Naive B cell (primary cell): ENCODE measurements around the gene STK40. TPM values are rescaled to one million over a fixed set of nuclear protein-coding genes. Genes with fewer than 3 reads are reported as not detected.

Source experiments
- ATAC-seq, 2 donors: fragments of 150-1000 bp; cut with Tn5 transposase; 2 replicates each; pipeline ENCODE4 v1.10.0; 2021; ENCODE audit warnings: low read depth in 2 of 2, mild to moderate bottlenecking in 2 of 2, moderate library complexity in 2 of 2
- DNase-seq: peaks from one replicate; pipeline ENCODE4 v3.0.0; 2022
- H3K27ac Mint-ChIP-seq, 6 donors: one replicate each; pipeline ENCODE4 v1.8.0; 2020 to 2022; ENCODE audit warnings: mild to moderate bottlenecking in 6 of 6, mixed read lengths in 6 of 6, moderate library complexity in 5 of 6, inconsistent platforms in 2 of 6
- H3K27me3 Mint-ChIP-seq, 3 donors: one replicate each; pipeline ENCODE4 v1.8.0; 2021 to 2022; ENCODE audit warnings: mixed read lengths in 3 of 3, mild to moderate bottlenecking in 1 of 3
- H3K36me3 Mint-ChIP-seq, 2 donors: one replicate each; pipeline ENCODE4 v1.8.0; 2020 to 2022; ENCODE audit warnings: mixed read lengths in 2 of 2, inconsistent platforms in 1 of 2, mild to moderate bottlenecking in 1 of 2
- H3K4me1 Mint-ChIP-seq, 3 donors: one replicate each; pipeline ENCODE4 v1.8.0; 2020 to 2022; ENCODE audit warnings: mixed read lengths in 3 of 3, inconsistent platforms in 1 of 3, mild to moderate bottlenecking in 1 of 3, moderate library complexity in 1 of 3
- H3K4me3 Mint-ChIP-seq, 8 donors: one replicate each; pipeline ENCODE4 v1.8.0; 2020 to 2022; ENCODE audit warnings: mild to moderate bottlenecking in 8 of 8, mixed read lengths in 8 of 8, moderate library complexity in 8 of 8, inconsistent platforms in 2 of 8
- H3K9me3 Mint-ChIP-seq, 7 donors: one replicate each; pipeline ENCODE4 v1.8.0; 2020 to 2022; ENCODE audit warnings: mixed read lengths in 7 of 7, mild to moderate bottlenecking in 5 of 7, inconsistent platforms in 2 of 7, moderate library complexity in 1 of 7
- polyA plus RNA-seq, 6 donors: library from polyadenylated mRNA; unstranded; fragments of 300-500 nt; fragmentation: Illumina TruSeq; gene quantifications; one replicate each; pipeline ENCODE4 v1.2.3, GENCODE V29; 2021; ENCODE audit warnings: low read depth in 6 of 6

The STK40 gene
- polyA plus RNA-seq, 6 donors from 2014 or later, result 62.3 to 105 (median 73.3) TPM

GRCh38 chr1:36381405-36381804, 4.3 kb downstream of the STK40 start:
- H3K27me3 Mint-ChIP-seq, result no peaks in the 10 kb centered on the region
- H3K9me3 Mint-ChIP-seq, result no peaks in the 10 kb centered on the region
- peak overlapping the region; percentile 43 to 95 (median 92) for H3K27ac Mint-ChIP-seq
- H3K4me3 Mint-ChIP-seq, result peak overlapping the region in 3 of 8 donors; percentile 6 to 87 (median 47)
- H3K36me3 Mint-ChIP-seq, result no peaks in the 10 kb centered on the region
- H3K4me1 Mint-ChIP-seq, result peaks cover 57 to 89% (median 76%) of the 10 kb centered on the region in 3 donors
- DNase-seq (no peak), ATAC-seq (no peak)

GRCh38 chr1:36380782-36381181, 4.9 kb downstream of the STK40 start:
- H3K4me1 Mint-ChIP-seq, result peaks cover 52 to 90% (median 77%) of the 10 kb centered on the region in 3 donors
- H3K4me3 Mint-ChIP-seq, result peak overlapping the region in 3 of 8 donors; percentile 5 to 16 (median 12)
- H3K27me3 Mint-ChIP-seq, result no peaks in the 10 kb centered on the region
- ATAC-seq, result no peak
- H3K27ac Mint-ChIP-seq, result peak overlapping the region in 5 of 6 donors; percentile 34 to 95 (median 79)
- H3K9me3 Mint-ChIP-seq, result no peaks in the 10 kb centered on the region
- H3K36me3 Mint-ChIP-seq, result no peaks in the 10 kb centered on the region
- no peak for DNase-seq

DNA sequence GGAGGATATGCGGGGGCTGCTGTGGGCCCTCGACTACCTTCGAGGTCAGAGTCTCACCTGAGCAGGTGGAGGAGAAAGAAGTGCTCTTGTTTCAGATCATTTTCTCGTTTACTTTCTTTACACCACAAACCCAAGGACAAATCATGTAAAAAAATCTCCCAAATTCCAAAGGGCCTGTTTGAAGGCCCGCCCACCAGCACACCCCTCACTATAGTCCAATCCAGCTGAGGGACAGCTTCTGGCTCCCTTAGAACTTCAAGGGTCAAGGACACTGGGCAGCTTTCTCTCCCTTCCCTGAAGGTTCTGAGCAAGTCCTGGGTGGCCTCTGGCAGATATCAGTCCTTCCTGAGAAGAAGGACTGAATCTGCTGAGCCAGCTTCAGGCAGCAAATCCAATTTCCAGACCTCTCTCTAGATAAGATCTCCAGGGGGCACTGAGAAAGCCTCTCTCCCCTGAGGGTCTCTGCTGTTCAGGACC, 5.5 kb downstream of the STK40 start:
- no peak for ATAC-seq
- Mint-ChIP-seq H3K9me3 (no peaks in the 10 kb centered on the region), H3K4me1 (peaks cover 52 to 93% (median 77%) of the 10 kb centered on the region in 3 donors), H3K4me3 (peak overlapping the region in 3 of 8 donors; percentile 16 to 52 (median 36)), H3K36me3 (no peaks in the 10 kb centered on the region), H3K27ac (peak overlapping the region in 5 of 6 donors; percentile 64 to 91 (median 84)), H3K27me3 (no peaks in the 10 kb centered on the region)
- no peak for DNase-seq

- Mint-ChIP-seq H3K9me3 (no peaks in the 10 kb centered on the region), H3K27ac (peak overlapping the region; percentile 32 to 92 (median 76)), H3K27me3 (no peaks in the 10 kb centered on the region), H3K36me3 (no peaks in the 10 kb centered on the region), H3K4me3 (peak overlapping the region in 6 of 8 donors; percentile 3 to 81 (median 28)), H3K4me1 (peaks cover 51 to 94% (median 77%) of the 10 kb centered on the region in 3 donors)
- ATAC-seq, result no peak
- no peak for DNase-seq
Measured at GRCh38 chr1:36377791-36378492, 7.8 kb downstream of the STK40 start.

DNA sequence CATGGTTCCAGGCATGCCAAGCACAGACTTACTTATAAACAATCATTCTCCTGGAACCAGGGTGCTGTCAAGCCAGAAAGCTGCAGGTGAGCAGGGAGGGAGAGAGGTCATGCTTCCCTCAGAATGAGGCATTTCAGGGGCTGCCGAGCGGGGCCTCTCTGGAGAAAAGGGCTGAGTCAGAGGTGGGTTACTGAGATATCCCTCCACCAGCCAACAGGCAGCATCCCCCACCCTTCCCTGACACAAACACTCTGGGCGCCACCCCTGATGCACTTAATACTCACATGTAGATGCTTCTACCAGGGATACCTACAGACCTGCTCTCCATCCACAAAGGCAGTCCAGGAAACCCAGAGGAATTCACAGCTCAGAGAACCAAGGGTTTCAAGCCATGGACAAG, 13.1 kb downstream of the STK40 start:
- peak overlapping the region in 7 of 8 donors; percentile 12 to 89 (median 76) for H3K4me3 Mint-ChIP-seq
- no peak for ATAC-seq
- no peaks in the 10 kb centered on the region for H3K27me3 Mint-ChIP-seq
- no peaks in the 10 kb centered on the region for H3K9me3 Mint-ChIP-seq
- no peak for DNase-seq
- H3K4me1 Mint-ChIP-seq, result peaks cover 50 to 94% (median 65%) of the 10 kb centered on the region in 3 donors
- H3K27ac Mint-ChIP-seq, result peak overlapping the region; percentile 63 to 99 (median 98)
- H3K36me3 Mint-ChIP-seq, result no peaks in the 10 kb centered on the region

DNA sequence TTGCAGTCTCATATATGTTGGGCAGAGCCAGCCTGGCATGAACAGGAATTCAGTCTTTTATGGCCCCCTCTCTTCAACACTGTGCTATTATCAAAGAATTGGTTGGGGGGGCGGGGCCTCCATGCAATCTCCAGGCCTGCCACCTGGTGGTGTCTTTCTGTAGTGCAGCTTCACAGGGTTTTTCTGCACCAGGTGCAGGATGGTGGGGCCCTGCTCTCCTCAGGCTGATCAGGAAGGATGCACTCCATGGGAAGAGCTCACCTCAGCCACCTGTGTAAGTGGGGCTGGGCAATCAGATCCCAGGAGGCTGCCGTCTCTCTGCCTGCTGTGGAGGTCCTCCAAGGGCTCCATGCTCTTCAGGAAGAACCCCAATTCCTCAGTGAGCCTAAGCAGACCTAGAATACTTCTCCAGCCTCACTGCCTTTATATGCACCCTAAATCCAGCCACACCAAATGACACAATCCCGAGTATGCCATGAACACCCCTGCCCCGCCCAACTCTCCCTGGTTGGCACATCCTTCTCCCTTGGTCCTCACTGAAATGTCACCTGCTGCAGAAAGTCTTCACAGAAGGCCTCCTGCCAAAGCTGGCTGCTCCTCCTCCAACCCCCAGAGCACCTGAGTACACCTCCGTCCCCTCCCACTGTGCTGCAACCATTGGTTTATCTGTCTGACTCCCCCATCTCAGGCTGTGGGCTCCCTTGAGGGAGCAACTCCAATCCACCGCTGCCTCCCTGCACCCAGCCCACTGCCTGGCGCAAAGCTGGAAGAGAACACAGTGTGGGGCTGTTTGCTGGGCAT, 16.5 kb downstream of the STK40 start:
- ATAC-seq, result peak; percentile 27 to 39
- peak overlapping the region in 4 of 8 donors; percentile 24 to 89 (median 42) for H3K4me3 Mint-ChIP-seq
- H3K27me3 Mint-ChIP-seq, result no peaks in the 10 kb centered on the region
- DNase-seq, result peak; percentile 74
- H3K27ac Mint-ChIP-seq, result peak overlapping the region in 5 of 6 donors; percentile 32 to 91 (median 78)
- H3K4me1 Mint-ChIP-seq, result peaks cover 64 to 94% (median 74%) of the 10 kb centered on the region in 3 donors
- no peaks in the 10 kb centered on the region for H3K36me3 Mint-ChIP-seq
- H3K9me3 Mint-ChIP-seq, result no peaks in the 10 kb centered on the region

- Mint-ChIP-seq H3K27ac (peak overlapping the region in 5 of 6 donors; percentile 38 to 87 (median 70)), H3K4me1 (peaks cover 53 to 80% (median 60%) of the 10 kb centered on the region in 3 donors), H3K9me3 (no peaks in the 10 kb centered on the region), H3K36me3 (no peaks in the 10 kb centered on the region), H3K4me3 (peak overlapping the region in 1 of 8 donors; percentile 54), H3K27me3 (no peaks in the 10 kb centered on the region)
- DNase-seq (no peak), ATAC-seq (no peak)
Measured at GRCh38 chr1:36367798-36368197, 17.9 kb downstream of the STK40 start.

GRCh38 chr1:36367066-36367465, 18.7 kb downstream of the STK40 start:
- peak overlapping the region in 5 of 6 donors; percentile 60 to 97 (median 92) for H3K27ac Mint-ChIP-seq
- DNase-seq, result no peak
- peaks cover 46 to 73% (median 56%) of the 10 kb centered on the region in 3 donors for H3K4me1 Mint-ChIP-seq
- H3K9me3 Mint-ChIP-seq, result no peaks in the 10 kb centered on the region
- peak overlapping the region in 3 of 8 donors; percentile 35 to 54 (median 53) for H3K4me3 Mint-ChIP-seq
- H3K27me3 Mint-ChIP-seq, result no peaks in the 10 kb centered on the region
- no peaks in the 10 kb centered on the region for H3K36me3 Mint-ChIP-seq
- ATAC-seq, result no peak

DNA sequence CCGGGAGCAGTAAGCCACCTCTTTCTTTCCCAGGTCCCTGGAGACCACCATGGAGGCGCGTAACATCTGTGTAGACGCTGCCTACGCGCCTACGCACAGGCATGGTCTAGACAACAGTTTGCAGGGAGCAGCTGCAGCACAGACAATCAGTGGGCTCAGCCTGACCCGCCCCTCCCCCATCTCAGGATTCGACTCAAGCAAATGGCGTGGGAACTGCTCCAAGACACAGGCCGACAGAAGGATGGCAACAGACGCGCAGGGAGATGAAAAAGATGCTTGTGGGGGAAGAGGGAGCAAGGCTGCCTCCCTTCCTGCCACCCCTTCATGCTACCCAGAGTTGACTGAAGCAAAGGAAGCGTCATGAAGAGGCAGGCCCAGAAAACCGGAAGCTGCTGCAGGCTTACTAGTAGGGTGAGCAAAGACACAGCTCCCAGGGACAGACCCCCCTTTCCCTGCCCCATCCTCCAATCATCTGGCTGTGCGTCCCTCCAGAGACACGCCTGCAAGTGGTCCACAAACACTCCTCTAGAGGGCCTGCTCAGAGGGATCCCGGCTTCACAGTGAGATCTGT, 19.5 kb downstream of the STK40 start:
- Mint-ChIP-seq H3K4me1 (peaks cover 47 to 65% (median 55%) of the 10 kb centered on the region in 3 donors), H3K4me3 (peak overlapping the region in 6 of 8 donors; percentile 47 to 86 (median 60)), H3K27ac (peak overlapping the region; percentile 87 to 97 (median 92)), H3K27me3 (no peaks in the 10 kb centered on the region), H3K9me3 (no peaks in the 10 kb centered on the region), H3K36me3 (no peaks in the 10 kb centered on the region)
- ATAC-seq, result peak; percentile 80 to 81
- DNase-seq, result peak; percentile 55

- H3K9me3 Mint-ChIP-seq, result no peaks in the 10 kb centered on the region
- no peaks in the 10 kb centered on the region for H3K36me3 Mint-ChIP-seq
- DNase-seq (no peak), ATAC-seq (peak in 1 of 2 donors; percentile 18)
- peak overlapping the region in 4 of 8 donors; percentile 47 to 86 (median 66) for H3K4me3 Mint-ChIP-seq
- peak overlapping the region; percentile 87 to 97 (median 92) for H3K27ac Mint-ChIP-seq
- H3K4me1 Mint-ChIP-seq, result peaks cover 48 to 60% (median 53%) of the 10 kb centered on the region in 3 donors
- H3K27me3 Mint-ChIP-seq, result no peaks in the 10 kb centered on the region
Measured at GRCh38 chr1:36365381-36365780, 20.3 kb downstream of the STK40 start.

DNA sequence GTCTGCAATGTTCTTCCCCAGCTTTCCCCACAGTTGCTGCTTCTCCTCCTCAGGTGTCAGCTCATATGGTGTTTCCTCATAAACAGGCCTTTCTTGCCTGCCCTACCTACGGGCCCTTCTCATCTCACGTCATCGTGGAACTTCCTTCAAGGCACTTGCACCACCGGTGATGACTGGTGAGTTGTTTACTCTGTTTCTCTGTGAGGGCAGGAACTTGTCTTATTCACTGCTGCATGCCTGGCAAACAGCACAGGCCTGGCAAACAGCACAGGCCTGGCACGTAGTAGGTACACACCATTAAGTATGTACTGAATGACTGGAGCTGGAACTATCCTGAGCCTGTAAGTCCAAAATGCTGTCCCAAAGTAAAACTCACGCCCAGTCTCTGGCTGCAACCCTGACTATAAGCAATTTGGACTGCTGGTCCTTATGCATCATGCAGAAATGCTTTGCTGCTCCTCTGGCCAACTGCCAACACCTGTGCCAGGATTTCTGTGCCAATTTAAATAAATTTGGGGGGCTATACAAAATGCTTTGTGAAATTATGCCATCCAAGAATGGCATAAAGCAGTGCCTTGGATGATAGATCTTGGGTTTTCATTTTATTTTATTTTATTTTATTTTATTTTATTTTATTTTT, 25.7 kb downstream of the STK40 start:
- ATAC-seq, result peak; percentile 86 to 87
- Mint-ChIP-seq H3K9me3 (no peaks in the 10 kb centered on the region), H3K27me3 (no peaks in the 10 kb centered on the region), H3K27ac (peak overlapping the region; percentile 74 to 98 (median 96)), H3K4me1 (peaks cover 12 to 24% (median 22%) of the 10 kb centered on the region in 3 donors), H3K4me3 (peak overlapping the region; percentile 9 to 84 (median 58)), H3K36me3 (no peaks in the 10 kb centered on the region)
- DNase-seq, result peak; percentile 25

DNA sequence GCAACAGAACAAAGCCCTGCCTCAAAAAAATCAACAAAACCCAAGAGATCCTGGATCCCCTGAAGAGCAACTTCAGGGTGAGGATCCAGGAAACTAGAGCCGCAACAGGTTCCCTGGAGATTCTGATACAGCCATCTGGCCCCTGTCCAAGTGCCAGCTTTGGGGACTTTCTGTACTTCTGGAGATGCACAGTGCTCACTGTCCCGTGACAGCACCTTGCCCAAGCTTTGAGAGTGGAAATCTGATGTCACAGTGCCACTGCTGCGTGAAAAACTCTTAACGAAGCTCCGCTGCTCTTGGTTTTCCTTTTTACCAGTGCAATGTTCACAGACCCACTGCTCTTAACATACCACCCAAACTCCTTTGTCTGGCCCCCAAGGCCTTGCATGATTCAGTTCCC, 26.3 kb downstream of the STK40 start:
- H3K9me3 Mint-ChIP-seq, result no peaks in the 10 kb centered on the region
- H3K27ac Mint-ChIP-seq, result peak overlapping the region; percentile 74 to 98 (median 96)
- H3K36me3 Mint-ChIP-seq, result no peaks in the 10 kb centered on the region
- peaks cover 12 to 21% (median 20%) of the 10 kb centered on the region in 3 donors for H3K4me1 Mint-ChIP-seq
- H3K27me3 Mint-ChIP-seq, result no peaks in the 10 kb centered on the region
- ATAC-seq, result peak; percentile 81 to 83
- peak overlapping the region in 7 of 8 donors; percentile 12 to 84 (median 58) for H3K4me3 Mint-ChIP-seq
- peak; percentile 37 for DNase-seq
